ENCODE data around the gene CCDC12. TPM values are rescaled to one million over a fixed set of nuclear protein-coding genes. Genes with fewer than 3 reads are reported as not detected.
A peak's percentile ranks its signal among the peaks of the same experiment; 100 is the strongest.

CCDC12 gene
- total RNA-seq, 4 donors from 2014 or later, result 4.1 to 92.0 (median 41.2) TPM

DNA sequence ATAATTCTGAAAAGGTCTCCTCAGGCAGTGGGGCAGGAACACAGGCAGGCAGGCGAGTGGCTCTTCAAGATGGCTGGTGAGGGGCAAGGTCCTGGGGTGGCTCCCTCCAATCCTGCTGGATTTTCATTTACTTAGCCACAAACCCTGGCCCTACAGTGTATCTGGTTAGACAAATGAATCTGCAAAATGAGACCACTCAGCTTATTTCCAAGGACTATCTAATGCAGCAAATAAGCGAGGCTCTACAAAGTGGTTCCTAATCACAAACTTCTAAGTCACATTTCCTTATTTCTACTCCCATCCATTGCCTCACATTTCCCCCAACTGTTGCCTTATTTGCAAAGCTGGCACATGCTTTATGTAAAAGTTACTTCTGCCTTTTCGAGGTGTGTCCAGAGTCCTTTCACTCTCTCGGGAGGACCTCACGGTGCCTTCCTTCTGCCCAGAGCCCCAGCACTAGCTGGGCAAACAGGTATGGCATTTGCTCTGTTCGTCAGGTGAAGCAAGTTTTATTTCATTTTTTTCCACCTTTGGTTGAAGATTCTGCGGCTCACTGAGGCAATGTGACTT is 40.5 kb downstream of the CCDC12 start:
- Histone ChIP-seq H3K27me3 (no peaks in the 10 kb centered on the region), H3K4me1 (peaks cover 14 to 43% of the 10 kb centered on the region in 2 donors), H3K4me3 (no peak overlapping the region), H3K9me3 (no peaks in the 10 kb centered on the region), H3K27ac (peak overlapping the region; percentile 29 to 93), H3K36me3 (no peaks in the 10 kb centered on the region)
- intact Hi-C loops (cut with DNase I; ENCODE audit: low total_unique reads), result no loop called here
- no peak for TF ChIP-seq POLR2A (IDR thresholded peaks at IDR 0.05)
- TF ChIP-seq CTCF (IDR thresholded peaks at IDR 0.05), result no peak
- DNase-seq, result no peak

GRCh38 chr3:46935168-46935858 is 41.2 kb downstream of the CCDC12 start:
- H3K36me3 ChIP-seq, result no peaks in the 10 kb centered on the region
- H3K9me3 ChIP-seq, result no peaks in the 10 kb centered on the region
- peaks cover 14 to 51% of the 10 kb centered on the region in 2 donors for H3K4me1 ChIP-seq
- H3K27ac ChIP-seq, result peak overlapping the region; percentile 75 to 93
- H3K27me3 ChIP-seq, result no peaks in the 10 kb centered on the region
- peak; percentile 78 to 93 for DNase-seq
- intact Hi-C loops (cut with DNase I; ENCODE audit: low total_unique reads), result no loop called here
- H3K4me3 ChIP-seq, result no peak overlapping the region
- TF ChIP-seq POLR2A (IDR thresholded peaks at IDR 0.05) (no peak), CTCF (IDR thresholded peaks at IDR 0.05) (peak; percentile 62 to 75 (median 70))

GRCh38 chr3:46934498-46935167 is 41.9 kb downstream of the CCDC12 start:
- peak overlapping the region; percentile 75 to 93 for H3K27ac ChIP-seq
- TF ChIP-seq CTCF (IDR thresholded peaks at IDR 0.05) (no peak), POLR2A (IDR thresholded peaks at IDR 0.05) (no peak)
- peak in 1 of 2 donors; percentile 42 for DNase-seq
- intact Hi-C loops (cut with DNase I; ENCODE audit: low total_unique reads), result no loop called here
- no peak overlapping the region for H3K4me3 ChIP-seq
- H3K4me1 ChIP-seq, result peaks cover 14 to 55% of the 10 kb centered on the region in 2 donors
- H3K36me3 ChIP-seq, result no peaks in the 10 kb centered on the region
- H3K9me3 ChIP-seq, result no peaks in the 10 kb centered on the region
- H3K27me3 ChIP-seq, result no peaks in the 10 kb centered on the region

DNA sequence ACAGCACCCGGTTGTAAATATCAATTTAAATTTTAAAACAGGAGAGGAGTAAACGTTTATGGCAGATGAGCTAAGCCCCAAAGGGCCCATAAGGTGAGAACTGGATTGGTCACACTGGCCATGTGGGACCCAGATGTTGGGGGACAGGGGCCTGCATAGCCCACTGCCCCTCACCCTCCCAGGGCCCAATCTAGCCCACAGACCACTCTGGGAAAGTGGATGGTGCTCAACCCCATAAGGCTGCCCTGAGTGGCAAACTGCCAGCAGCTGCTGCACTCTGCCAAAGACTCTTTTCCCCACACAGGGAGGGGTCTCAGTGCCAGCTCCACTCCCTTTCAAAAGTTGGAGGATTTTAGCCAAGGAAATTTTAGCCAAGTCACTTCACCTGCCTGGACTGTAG is 42.5 kb downstream of the CCDC12 start:
- H3K4me3 ChIP-seq, result no peak overlapping the region
- intact Hi-C loops (cut with DNase I; ENCODE audit: low total_unique reads), result no loop called here
- peaks cover 14 to 55% of the 10 kb centered on the region in 2 donors for H3K4me1 ChIP-seq
- TF ChIP-seq POLR2A (IDR thresholded peaks at IDR 0.05), result no peak
- no peak for DNase-seq
- peak overlapping the region; percentile 75 to 93 for H3K27ac ChIP-seq
- no peaks in the 10 kb centered on the region for H3K27me3 ChIP-seq
- H3K36me3 ChIP-seq, result no peaks in the 10 kb centered on the region
- H3K9me3 ChIP-seq, result no peaks in the 10 kb centered on the region

DNA sequence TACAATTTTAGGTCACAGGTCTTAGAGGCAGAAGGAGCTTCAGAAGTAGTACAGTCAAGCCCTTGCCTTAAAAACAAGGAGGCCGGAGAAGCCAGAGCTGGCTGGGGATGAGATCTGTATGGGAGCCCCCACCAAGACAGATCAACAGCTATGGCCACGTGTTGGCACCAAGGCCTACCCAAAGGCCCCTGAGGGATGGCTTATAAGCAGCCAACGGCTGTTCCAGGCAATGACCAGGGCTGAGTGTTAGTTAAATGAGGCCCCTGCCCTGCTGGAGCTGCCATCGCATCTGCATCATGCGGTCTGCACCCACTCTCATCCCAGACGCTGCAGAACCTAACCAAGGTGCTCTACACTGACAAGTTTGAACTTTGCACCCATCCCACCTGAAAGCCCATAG is 43.3 kb downstream of the CCDC12 start:
- Histone ChIP-seq H3K27ac (peak overlapping the region; percentile 75 to 93), H3K4me3 (no peak overlapping the region), H3K9me3 (no peaks in the 10 kb centered on the region), H3K36me3 (no peaks in the 10 kb centered on the region), H3K4me1 (peaks cover 14 to 55% of the 10 kb centered on the region in 2 donors), H3K27me3 (no peaks in the 10 kb centered on the region)
- no peak for TF ChIP-seq CTCF (IDR thresholded peaks at IDR 0.05)
- no peak for TF ChIP-seq POLR2A (IDR thresholded peaks at IDR 0.05)
- intact Hi-C loops (cut with DNase I; ENCODE audit: low total_unique reads), result no loop called here
- no peak for DNase-seq

Measured in uterus (tissue), 4 donors.